GM21423 (cell line): ENCODE results near the gene GNA15.
"Not testable (repeated sequence)": the region's sequence is repeated elsewhere in the genome, so short reads cannot be mapped to it uniquely, and the experiment has no call there.

Experiments used
- ATAC-seq: cut with Tn5 transposase; IDR thresholded peaks from one replicate; pipeline ENCODE4 v1.9.1; 2021; ENCODE audit warnings: mild to moderate bottlenecking, moderate library complexity; ENCODE audit not compliant: unreplicated experiment

The GNA15 gene

DNA sequence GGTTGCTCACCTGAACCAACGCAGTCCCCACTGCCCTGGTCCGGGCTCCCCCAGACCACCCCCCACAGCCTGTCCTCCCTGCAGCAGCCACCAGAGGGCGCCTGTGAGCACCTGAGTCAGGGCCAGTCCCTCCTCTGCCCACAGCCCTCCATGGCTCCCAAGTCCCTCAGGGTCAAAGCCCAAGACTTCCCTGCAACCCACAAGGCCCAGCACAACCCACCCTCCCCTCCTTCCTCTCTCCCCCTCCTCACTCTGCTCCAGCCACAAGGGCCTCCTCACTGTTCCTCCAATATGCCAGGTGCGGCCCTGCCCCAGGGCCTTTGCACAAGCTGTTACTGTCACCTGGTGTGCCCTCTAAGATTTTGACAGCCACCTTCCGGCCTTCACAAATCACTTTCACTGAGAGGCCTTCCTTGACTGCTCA, 10.9 kb downstream of the GNA15 start:
- no peak for ATAC-seq

DNA sequence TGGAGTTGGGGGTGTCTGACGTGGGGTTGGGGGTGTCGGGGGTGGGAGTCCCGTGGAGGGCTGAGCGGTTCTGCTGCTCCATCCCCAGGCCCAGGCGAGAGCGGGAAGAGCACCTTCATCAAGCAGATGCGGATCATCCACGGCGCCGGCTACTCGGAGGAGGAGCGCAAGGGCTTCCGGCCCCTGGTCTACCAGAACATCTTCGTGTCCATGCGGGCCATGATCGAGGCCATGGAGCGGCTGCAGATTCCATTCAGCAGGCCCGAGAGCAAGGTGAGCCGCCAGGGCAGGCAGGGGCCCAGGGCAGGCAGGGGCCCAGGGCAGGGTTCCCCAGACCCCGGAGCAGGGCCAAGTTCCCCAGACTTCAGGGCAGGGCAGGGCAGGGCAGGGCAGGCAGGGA, 12.7 kb downstream of the GNA15 start:
- no peak for ATAC-seq

DNA sequence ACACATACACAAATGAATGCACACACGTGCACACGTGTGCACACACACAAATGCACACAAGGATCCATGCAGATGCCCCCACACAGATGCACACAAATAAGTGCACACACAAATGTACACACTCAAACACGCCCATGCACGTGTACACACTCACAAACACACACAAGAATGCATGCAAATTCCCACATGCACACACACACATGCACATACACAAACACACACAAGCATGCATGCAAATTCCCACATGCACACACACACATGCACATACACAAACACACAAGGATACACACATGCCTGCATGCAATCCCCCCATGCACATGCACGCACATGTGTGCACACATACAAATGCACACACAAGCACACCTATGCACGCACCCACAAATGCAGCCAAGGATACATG, 13.3 kb downstream of the GNA15 start:
- no peak for ATAC-seq

DNA sequence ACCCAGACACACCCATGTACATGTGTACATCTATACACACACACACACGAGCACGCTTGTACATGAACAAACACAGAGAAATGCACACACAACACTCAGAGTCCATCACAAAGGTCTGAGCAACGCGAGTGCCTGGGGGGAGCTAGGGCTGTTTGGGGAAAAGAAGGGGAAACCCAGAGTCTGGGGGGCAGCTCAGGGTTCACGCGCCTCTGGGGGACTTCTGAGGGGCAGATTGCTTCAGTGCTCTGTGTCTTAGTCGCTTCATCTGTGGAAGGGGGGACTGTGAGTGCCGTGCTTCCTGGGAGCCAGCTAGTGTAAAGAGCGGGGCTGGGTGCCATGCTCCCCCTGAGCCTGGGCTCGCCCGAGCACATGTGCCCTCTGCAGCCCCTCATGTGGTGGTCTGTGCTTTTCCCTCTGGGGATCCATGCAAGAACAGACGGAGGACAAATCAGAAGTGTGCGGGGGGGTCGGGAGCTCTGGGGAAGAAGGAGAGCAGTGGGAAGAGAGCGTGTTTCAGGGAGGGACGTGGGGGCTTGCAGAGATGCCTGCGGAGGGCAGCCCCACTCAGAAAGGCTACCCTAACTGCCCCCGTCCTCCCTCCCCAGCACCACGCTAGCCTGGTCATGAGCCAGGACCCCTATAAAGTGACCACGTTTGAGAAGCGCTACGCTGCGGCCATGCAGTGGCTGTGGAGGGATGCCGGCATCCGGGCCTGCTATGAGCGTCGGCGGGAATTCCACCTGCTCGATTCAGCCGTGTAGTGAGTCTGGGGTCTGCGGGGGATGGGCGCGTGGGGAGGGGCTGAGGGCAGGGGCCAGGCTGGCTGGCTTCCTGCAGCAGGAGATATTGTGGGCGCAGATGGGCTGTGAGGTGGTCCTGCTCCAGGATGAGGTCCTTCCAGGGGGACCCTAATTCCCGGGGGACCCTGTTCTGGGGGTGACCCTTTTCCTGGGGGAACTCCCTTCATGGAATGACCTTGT, 14.0 kb downstream of the GNA15 start:
- no peak for ATAC-seq

DNA sequence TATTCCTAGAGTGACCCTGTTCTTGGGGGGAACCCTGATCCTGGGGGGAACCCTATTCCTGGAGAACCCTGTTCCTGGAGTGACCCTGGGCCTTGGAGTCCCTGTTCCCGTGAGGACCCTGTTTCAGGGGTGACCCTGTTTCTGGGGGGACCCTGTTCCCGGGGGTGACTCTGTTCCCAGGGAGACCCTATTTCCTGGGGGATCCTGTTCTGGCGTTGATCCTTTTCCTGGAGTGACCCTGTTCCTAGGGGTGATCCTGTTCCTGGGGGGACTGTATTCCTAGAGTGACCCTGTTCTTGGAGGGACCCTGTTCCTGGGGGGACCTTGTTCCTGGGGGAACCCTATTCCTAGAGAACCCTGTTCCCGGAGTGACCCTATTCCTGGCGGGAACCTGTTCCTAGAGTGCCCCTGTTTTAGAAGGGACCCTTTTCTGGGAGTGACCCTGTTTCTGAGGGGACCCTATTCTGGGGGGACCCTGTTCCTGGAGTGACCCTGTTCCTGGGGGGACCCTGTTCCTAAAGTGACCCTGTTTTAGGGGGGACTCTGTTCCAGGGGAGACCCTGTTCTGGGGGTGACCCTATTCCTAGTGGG, 15.0 kb downstream of the GNA15 start:
- no peak for ATAC-seq

DNA sequence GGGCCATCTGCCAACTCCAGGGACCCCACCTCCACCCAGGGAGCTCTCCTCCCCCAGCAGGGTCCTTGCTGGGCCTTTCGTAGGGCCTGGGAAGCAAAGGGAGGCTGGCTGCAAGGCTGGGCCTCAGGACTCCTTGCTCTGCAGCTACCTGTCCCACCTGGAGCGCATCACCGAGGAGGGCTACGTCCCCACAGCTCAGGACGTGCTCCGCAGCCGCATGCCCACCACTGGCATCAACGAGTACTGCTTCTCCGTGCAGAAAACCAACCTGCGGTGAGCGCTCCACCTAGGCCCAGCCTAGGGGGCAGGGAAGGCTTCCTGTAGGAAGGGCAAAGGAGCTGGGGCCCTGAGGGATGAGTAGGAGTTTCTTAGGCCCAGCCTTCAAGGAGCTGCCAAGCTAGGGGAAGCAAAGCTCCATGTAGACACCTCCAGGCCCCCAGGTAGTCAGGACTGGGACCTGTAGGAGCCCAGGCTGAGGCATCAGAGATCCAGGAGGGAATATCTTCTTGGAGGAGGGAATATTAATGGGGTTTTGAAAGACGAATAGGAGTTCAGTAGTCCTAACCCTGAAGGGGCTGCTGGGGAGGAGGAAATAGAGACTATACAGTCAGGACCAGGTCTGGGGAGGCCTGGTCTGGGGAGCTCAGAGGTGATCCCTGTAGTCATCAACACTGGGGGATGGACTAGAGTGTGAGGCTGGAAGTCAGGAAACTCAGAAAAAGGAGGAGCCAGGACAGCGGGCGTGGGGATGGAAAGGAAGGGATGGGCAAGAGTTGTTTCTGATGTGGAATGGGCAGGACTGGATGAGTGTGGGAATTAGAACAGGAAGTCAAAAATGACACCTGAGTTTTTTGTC, 16.0 kb downstream of the GNA15 start:
- no peak for ATAC-seq

DNA sequence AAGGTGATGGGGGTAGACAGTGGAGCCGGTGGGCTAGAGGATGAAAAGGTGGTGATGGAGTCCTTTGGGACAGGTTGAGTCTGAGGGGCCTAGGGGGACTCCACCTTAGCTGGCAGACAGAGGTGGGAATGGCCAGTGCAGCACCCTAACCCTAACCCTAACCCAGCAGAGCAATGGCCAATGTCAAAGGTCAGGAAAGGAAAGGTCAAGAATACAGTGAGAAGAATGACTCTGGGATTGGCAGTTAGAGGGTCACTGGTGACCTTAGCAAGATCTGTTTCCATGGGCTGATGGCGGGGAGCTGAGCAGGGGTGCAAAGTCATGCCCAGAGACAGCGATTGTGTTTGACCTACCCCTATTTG, 16.6 kb downstream of the GNA15 start:
- ATAC-seq = no peak

DNA sequence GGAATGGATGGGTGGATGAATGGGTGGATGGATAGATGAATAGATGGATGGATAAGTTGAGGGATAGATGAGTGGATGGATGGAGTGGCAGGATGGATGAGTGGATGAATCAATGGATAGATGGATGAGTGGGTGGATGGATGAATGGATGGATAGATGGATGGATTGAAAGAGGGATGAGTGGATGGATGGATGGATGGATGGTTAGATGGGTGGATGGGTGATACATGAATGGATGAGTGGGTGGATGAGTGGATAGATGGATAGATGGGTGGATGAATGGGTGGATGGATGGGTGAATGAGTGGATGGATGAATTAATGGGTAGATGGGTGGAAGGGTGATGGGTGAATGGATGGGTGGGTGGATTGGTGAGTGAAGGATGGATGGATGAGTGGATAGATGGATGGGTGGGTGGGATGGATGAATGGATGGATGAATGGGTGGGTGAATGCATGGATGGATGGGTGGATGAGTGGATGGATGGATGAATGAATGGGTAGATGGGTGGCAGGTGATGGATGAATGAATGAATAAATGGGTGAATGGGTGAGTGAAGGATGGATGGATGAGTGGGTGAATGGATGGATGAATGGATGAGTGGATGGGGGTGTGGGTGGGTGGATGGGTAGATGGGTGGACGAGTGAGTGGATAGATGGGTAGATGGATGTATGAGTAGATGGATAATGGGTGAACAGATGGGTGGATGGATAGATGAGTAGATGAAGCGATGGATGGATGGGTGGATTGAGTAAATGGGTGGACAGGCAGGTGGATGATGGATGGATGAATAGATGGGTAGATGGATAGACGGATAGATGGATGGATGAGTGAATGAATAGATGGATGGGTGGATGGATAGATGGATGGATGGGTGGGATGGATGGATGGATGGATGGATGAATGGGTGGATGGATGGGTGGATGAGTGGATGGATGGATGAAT, 17.7 kb downstream of the GNA15 start:
- ATAC-seq = no peak

DNA sequence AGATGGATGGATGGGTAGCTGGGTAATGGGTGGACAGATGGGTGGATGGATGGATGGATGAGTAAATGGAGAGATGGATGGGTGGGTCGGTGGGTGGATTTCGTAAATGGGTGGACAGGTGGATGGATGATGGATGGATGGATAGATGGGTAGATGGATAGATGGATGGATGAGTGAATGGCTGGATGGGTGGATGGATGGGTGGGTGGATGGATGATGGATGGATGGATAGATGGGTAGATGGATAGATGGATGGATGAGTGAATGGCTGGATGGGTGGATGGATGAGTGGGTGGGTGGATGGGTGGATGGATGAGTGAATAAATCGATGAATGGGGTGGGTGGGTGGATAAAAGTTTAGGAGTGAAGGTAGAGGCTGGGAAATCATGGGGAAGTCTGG, 18.6 kb downstream of the GNA15 start:
- ATAC-seq = not testable (repeated sequence)

DNA sequence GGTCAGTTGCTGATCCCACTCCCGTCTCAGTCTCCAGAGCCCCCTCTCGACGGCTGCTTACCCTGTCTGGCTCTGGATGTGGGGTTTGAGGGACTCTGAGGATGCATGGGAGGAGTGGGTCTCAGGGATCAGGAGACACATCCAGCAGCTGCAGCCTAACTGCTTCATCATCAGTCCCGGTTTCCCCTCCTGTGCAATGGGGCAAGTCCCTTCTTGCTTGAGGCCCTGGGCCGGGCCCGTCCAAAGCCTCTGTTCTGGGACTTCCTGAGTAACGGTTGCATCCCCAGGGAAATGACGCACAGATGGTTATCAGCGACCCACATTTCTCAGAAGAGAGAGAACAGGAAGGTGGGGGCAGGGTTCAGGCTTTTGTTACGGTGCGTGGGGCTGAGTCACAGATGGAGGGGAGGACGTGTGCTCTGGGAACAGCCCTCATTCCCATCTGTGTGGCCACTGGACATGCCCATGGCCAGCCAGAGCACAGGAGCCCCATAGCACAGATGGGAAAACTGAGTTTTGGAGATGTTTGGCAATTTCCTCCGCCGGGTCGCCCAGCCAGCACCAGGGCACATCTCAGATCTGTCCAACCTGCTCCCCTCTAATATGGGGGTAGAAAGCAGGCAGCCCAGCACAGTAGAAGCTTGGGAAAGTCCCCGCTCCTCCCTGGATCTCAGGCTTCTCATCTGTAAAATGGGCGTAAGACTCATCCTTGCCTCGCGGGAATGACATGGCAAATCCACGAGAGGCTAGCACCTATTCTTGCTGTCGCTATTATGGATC, 19.3 kb downstream of the GNA15 start:
- ATAC-seq = peak; percentile 86

DNA sequence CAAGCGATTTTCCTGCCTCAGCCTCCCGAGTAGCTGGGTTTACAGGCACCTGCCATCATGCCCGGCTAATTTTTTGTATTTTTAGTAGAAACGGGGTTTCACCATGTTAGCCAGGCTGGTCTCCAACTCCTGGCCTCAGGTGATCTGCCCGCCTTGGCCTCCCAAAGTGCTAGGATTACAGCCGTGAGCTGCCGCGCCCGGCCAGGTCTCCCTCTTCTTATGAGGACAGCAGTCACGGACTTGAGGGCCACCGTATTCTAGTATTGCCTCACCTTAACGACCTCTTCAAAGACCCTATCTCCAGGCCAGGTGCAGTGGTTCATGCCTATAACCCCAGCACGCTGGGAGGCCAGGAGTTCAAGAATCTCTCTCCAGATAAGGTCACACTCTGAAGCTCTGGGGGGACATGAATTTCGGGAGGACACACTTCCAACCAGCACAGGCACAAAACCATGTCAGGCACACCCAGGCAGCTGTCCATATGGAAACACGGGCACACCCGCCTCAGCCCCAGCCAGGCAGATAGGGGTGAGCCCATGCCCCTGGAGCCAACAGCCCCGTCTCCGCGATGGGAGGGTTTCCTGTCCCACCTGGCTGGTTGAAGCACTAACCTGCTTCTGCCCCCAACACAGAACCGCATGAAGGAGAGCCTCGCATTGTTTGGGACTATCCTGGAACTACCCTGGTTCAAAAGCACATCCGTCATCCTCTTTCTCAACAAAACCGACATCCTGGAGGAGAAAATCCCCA, 21.4 kb downstream of the GNA15 start:
- no peak for ATAC-seq

DNA sequence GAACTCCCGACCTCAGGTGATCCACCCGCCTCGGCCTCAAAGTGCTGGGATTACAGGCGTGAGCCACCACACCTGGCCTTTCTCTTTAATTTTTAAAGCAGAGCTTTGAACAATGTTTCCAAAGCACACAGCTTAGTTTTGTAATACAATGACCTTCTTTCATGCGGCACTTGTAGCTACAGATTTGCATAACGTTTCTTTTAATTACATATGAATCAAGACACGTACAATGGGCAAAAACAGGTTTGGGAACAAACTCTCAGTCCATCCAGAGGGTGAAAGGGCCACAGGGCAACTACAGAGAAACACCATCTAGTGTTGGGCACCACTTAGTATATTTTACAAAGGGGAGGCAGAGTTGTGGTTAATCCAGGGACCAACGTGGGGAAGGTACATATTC, 23.7 kb downstream of the GNA15 start:
- no peak for ATAC-seq

DNA sequence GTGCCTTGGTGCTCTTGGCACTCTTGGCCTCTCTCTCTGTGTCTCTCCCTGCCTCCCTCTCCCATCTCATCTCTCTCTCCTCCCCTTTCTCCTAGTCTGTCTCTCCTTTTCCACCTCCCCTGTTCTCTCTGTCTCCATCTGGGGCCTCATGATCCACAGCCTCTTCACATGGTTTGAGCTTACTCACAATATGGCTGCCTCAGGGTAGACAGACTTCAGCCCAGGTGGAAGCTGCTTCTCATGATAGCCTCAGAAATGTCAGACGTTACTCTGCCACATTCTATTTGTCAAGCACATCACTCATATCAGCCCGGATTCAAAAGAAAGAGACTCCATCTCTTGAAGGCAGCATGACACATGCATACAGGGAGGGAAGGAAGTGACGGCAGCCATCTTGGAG, 24.4 kb downstream of the GNA15 start:
- no peak for ATAC-seq

DNA sequence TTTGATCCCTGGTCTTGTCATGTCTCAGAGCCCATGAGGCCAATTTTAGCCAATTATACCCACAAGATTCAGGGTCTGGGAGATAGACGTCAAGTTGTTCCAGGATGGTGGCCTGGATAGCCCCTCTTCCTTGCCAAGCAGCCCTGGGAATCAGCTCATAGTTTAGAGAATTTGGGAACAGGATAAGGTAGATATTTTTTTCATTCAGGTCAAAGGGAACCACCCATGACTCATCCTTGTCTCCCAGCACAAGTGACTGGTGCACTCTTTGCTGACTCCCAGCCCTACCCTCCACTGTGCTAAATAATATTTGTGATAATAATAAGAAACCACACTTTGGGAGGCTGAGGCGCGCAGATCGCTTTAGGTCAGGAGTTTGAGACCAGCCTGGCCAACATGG, 25.6 kb downstream of the GNA15 start:
- ATAC-seq = no peak

DNA sequence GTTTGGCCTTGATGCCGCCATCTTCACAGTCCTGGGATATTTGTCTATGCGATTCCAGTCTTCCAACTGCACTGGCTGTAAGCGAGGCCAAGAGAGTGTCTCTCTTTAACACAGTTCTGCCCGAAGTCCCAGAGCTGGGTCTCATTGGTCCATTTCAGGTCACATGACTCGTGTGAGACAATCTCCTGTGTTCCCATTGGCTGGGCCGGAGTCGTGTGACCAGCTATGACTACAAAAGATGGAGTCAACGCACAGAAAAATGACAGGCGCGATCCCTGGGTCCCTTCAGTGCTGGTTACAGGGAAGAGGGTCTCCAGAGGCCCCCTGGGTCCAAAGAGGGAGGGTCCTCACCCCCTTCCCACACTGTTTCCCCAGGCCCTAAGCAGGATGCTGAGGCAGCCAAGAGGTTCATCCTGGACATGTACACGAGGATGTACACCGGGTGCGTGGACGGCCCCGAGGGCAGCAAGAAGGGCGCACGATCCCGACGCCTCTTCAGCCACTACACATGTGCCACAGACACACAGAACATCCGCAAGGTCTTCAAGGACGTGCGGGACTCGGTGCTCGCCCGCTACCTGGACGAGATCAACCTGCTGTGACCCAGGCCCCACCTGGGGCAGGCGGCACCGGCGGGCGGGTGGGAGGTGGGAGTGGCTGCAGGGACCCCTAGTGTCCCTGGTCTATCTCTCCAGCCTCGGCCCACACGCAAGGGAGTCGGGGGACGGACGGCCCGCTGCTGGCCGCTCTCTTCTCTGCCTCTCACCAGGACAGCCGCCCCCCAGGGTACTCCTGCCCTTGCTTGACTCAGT, 26.8 kb downstream of the GNA15 start:
- ATAC-seq = no peak

DNA sequence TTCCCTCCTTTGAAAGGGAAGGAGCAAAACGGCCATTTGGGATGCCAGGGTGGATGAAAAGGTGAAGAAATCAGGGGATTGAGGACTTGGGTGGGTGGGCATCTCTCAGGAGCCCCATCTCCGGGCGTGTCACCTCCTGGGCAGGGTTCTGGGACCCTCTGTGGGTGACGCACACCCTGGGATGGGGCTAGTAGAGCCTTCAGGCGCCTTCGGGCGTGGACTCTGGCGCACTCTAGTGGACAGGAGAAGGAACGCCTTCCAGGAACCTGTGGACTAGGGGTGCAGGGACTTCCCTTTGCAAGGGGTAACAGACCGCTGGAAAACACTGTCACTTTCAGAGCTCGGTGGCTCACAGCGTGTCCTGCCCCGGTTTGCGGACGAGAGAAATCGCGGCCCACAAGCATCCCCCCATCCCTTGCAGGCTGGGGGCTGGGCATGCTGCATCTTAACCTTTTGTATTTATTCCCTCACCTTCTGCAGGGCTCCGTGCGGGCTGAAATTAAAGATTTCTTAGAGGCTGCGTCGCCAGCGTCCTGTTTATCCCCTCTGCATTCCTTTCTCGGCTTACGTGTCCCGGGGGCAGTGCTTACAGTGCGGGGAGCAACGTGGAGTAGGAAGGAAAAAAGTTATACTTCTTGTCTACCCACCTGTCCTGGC, 27.5 kb downstream of the GNA15 start:
- ATAC-seq = no peak

DNA sequence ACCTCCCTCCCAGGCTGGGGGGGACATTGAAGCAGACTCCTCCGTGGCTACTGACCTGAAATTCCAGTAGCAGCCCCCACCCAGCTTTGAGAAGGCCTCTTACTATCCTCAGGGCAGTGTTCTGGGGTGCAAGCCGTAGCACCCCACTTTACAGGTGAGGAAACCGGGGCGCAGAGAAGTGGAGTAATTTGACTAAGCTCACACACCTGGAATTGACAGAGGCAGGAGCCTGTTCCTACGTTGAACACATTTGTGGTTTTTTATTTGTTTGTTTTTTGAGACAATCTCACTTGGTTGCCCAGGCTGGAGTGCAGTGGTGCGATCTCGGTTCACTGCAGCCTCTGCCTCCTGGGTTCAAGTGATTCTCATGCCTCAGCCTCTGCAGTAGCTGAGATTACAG, 28.1 kb downstream of the GNA15 start:
- no peak for ATAC-seq
